AG09309 (cell line): ENCODE results near the gene CNTN4.

Experiments used
- DNase-seq: peaks from one replicate; pipeline ENCODE4 v3.0.0-alpha.2; 2010; ENCODE audit warnings: low read depth
- H3K4me3 ChIP-seq: 2 replicates; pipeline ENCODE4 v1.5.1; 2011; ENCODE audit warnings: mild to moderate bottlenecking, low read depth, low read length, moderate library complexity; ENCODE audit not compliant: control insufficient read depth
- TF ChIP-seq, protein P1 (sequence below): IDR thresholded peaks from 2 replicates; pipeline ENCODE4 v1.5.1; 2011; ENCODE audit warnings: mild to moderate bottlenecking, low read depth, low read length, inconsistent platforms; ENCODE audit not compliant: insufficient read depth, control insufficient read depth; ENCODE audit errors: missing control alignments

CNTN4 gene

DNA sequence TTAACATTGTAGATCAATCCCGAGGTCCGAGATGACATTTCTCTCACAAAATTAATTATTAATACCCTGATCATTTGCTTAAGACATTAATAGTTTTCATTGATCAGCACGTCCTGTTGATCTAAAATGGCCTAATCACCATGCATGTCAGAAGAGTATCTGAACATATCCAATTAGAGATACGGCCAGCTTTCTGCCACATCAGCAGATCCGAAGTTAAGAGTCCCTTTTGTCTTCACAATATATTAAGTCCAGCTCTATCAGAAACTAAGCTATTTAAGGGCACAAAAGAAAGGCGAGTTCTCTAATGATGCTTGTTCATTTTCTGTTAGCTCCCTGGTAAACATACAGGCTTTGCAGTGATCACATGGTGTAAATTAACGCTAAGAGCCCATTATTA, 470.3 kb downstream of the CNTN4 start:
- H3K4me3 ChIP-seq, result no peak overlapping the region
- TF ChIP-seq, protein P1, sequence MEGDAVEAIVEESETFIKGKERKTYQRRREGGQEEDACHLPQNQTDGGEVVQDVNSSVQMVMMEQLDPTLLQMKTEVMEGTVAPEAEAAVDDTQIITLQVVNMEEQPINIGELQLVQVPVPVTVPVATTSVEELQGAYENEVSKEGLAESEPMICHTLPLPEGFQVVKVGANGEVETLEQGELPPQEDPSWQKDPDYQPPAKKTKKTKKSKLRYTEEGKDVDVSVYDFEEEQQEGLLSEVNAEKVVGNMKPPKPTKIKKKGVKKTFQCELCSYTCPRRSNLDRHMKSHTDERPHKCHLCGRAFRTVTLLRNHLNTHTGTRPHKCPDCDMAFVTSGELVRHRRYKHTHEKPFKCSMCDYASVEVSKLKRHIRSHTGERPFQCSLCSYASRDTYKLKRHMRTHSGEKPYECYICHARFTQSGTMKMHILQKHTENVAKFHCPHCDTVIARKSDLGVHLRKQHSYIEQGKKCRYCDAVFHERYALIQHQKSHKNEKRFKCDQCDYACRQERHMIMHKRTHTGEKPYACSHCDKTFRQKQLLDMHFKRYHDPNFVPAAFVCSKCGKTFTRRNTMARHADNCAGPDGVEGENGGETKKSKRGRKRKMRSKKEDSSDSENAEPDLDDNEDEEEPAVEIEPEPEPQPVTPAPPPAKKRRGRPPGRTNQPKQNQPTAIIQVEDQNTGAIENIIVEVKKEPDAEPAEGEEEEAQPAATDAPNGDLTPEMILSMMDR, result no peak
- no peak for DNase-seq

DNA sequence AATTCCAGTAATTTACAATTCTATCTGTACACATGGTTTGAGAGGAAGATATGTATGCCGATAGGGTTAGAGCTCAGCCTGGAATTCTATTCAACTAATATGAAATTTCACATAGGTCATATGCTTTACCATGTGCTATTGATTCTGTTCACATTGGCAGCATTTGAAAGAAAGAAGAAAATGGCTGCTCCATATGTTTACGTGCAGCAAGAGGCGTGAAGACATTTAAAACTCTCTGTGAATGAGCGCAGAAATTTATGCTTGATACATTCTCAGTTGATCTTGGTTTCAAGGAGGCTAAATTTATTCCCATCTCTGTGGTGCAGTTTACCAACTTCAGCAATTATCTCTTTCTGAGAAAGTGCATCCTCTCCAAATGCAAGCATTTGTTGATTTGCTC, 478.9 kb downstream of the CNTN4 start:
- DNase-seq, result no peak
- TF ChIP-seq, protein P1, result no peak
- no peak overlapping the region for H3K4me3 ChIP-seq

DNA sequence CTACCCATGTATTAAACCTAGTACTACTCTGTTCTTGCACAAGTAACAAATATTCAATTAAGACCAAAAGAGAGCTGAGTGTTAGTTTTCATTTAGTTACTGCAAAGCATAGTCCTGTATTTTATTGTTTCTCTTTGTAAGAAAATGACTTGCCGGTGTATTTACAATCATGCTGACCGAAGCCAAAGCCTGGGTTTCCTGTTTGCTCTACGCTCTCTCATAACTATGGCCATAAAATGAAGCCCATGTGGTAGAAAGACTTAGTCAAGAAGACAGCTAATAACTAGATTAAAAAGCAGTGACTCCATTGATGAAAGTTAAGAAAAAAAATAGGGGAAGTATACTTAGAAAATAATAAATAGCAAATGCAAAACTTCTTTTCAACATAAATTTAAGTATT, 479.9 kb downstream of the CNTN4 start:
- TF ChIP-seq, protein P1, result no peak
- no peak for DNase-seq
- no peak overlapping the region for H3K4me3 ChIP-seq

DNA sequence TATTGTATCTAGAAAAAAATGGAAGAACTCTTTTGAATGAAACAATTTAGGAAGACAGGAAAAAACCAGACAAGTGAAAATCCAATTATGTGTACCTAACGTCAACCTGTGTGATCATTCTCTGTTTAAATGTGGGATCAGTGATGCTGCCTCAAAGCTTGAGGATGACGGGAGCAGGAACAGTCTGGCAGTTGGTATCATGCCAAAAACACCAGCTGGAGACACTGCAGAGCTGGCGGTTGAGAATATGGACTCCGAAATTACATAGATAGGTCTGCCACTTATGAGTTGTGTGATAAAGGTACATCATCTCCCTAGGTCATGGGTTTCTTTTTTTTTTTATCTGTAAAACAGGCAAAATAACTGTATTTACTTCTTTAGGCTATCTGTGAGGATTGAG, 480.5 kb downstream of the CNTN4 start:
- H3K4me3 ChIP-seq, result no peak overlapping the region
- TF ChIP-seq, protein P1, result no peak
- DNase-seq, result no peak

DNA sequence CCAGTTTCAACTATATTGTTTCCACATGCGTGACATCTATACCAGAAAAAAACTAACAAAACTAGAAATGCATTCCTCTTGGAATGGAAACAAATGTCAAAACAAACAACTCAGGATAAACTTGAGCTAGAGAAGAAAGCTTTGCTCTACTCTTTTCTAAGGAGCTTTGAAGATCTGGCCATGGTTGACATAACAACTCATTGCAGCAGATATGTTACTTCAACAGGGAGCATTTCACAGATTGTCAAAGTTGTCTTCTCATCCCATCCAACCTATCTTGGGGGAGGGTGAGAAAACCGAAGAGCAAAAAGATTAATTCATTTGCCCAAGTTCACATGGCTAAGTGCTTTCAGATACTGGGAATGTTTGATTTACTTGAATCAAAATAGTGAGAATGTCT, 484.4 kb downstream of the CNTN4 start:
- TF ChIP-seq, protein P1, result no peak
- DNase-seq, result no peak
- no peak overlapping the region for H3K4me3 ChIP-seq

DNA sequence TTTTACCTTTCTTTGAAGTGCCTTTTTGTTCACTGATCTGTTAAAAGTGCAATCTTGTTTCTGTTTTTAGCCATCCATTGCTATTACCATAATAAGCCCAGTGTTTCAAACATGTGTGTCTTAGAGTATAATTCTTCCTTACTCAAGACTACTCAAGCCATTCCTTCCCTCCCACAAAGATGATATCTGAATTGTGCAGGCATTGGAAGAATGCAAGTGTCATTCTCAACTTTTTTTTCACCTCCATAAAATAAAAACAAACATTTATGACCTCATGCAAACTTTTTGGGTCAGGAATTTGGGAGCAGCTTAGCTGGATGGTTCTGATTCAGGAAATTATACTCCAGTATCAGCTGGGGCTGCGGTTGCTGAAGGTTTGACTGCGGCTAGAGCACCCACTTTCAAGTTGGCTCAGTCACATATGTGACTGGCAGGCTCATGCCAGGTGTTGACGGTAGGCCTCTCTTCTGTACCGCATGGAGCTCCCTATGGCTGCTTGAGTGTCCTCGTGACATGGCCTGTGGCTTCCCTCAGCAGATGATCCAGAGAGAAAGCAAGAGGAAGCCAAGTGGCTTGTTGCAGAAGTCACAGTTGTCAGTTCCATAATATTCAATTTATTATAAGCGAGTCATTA, 490.8 kb downstream of the CNTN4 start:
- TF ChIP-seq, protein P1, result no peak
- no peak overlapping the region for H3K4me3 ChIP-seq
- no peak for DNase-seq

DNA sequence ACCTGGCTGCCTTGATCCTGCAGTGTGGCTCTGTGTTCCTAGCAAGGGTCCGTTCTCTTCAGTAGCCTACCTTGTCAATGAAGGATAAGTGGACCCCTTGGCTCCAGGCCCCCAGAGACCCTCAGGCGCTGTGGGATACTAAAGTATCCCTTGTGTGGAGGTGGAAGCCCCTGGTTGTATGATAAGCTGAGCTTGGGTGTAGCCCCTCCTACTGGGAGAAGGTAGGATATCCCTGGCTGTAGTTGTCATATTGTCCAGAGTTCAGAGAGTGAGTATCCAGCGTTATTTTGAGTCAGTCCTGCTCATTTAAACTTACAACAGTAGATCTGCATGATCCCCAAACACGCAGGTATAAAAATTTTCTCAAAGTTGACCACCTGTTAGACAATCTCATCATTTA, 496.8 kb downstream of the CNTN4 start:
- TF ChIP-seq, protein P1, result no peak
- no peak overlapping the region for H3K4me3 ChIP-seq
- DNase-seq, result no peak
